NOMO-1 treated with dmso at 0.1 percent for 144 hours (cell line): ENCODE data around the gene USP34.

Experiments
- DNase-seq: peaks from one replicate; lab custom pipeline; 2025; ENCODE audit not compliant: unreplicated experiment; lab: John Stamatoyannopoulos, UW

The USP34 gene

GRCh38 chr2:61255580-61256437, 215.1 kb downstream of the USP34 start:
- no peak for DNase-seq

GRCh38 chr2:61254536-61254935, 216.4 kb downstream of the USP34 start:
- no peak for DNase-seq

DNA sequence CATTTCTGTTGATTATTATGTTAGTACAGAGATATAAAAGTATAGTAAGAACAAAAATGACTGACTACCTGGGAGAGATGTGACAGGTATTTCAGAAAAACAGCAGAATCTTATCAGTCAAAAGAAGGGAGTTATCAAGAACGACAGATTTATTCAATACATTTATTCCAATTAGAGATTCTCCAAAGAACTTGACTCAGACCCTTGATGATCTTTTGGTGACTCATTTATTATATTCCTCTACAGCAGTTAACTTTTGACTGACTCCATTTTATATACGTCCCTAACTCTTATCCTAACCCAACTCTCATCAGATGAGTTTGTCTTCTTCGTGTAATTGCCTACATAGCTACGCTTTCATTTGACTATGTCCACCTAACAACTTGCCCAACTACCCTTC, 217.8 kb downstream of the USP34 start:
- no peak for DNase-seq

DNA sequence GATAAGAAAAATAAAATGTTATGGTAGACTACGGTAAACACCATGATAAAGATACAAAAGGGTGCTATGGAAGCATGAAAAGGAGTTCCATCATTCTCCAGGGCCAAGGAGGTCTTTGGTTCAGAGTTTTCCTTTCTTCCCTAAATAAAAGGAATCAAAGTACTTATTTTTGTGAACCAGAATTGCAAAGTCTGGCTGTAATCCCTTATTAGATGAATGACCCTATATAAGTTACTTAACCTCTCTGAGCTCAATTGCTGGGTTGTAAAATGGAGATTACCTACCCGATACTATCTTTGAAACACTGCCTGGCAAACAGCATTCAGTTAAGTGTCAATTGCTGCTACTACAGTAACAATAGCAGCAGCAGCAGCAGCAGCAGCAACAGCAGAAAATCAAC, 218.9 kb downstream of the USP34 start:
- DNase-seq: no peak

DNA sequence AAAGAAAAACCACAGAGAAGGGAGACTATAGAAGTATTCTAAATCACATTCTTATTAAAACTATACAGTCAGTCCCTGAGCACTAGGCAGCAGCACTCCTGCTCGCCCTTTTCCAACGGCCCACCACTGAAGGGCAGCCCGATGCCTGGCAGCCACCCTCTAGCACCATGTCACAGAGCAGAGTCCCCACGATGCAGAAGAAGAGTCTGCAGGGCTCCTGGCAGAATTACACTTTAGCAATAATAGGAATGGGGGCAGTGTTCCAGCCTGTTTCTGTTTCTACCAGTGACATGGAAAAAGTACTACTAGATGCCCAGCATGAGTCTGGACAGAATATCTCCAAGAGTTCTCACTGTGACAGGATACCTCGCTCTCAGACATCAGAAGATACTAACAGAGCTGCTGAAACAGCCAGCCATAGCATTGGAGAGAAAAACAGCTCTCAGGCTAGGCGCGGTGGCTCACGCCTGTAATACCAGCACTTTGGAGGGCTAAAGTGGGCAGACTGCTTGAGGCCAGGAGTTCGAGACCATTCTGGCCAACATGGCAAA, 221.3 kb downstream of the USP34 start:
- DNase-seq: no peak

GRCh38 chr2:61247204-61247812, 223.6 kb downstream of the USP34 start:
- no peak for DNase-seq

- DNase-seq: no peak
These were observed 226.2 kb downstream of the USP34 start for GRCh38 chr2:61244694-61245093.

- DNase-seq: no peak
These were observed 229.6 kb downstream of the USP34 start for GRCh38 chr2:61241266-61241665.

DNA sequence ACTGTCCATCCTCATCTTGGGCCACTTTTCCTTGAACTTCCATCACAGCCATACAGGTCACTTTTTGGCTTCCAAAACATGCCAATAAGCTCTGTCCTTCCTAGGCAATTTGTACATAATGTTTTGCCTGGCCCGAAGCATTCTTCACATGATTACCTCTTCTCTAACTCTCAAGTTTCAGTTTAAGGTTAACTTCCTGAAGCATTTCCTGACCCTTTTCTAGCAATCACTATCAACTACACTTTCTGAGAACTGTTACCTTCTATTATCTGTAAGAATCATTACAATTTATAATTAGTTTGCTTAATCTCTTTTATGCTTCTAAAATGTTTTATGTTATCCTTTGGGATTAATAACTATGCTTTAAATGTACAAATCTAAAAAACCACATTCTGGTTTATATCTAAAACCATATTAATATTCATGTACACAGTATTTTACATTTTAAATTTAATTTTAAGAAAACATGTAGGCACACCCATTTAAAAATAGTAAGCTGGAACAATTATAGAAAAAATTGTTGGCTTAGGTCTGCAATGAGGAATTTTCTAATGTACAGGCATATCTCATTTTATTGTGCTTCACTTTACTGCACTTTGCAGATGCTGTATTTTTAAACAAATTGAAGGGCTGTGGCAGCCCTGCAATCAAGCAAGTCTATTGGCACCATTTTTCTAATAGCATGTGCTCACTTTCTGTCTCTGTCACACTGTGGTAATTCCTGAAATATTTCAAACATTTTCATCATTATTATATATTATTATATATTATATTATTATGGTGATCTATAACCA, 232.5 kb downstream of the USP34 start:
- DNase-seq: no peak

GRCh38 chr2:61235716-61236115, 235.2 kb downstream of the USP34 start:
- no peak for DNase-seq

GRCh38 chr2:61233581-61233980, 237.3 kb downstream of the USP34 start:
- DNase-seq: no peak

GRCh38 chr2:61229936-61230335, 241.0 kb downstream of the USP34 start:
- no peak for DNase-seq

DNA sequence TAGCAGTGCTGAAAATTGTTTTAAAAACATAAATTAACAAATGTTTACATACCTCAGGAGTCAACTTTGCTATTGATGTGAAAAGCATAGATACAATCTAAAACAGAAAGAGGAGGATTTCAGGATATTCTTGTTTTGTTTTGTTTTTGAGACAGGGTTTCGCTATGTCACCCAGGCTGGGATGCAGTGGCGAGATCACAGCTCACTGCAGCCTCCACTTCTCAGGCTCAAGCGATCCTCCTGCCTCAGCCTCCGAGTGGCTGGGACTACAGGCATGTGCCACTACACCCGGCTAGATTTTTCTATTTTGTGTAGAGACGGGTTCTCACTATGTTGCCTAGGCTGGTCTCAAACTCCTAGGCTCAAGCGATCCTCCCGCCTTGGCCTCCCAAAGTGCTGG, 248.3 kb downstream of the USP34 start:
- no peak for DNase-seq

DNA sequence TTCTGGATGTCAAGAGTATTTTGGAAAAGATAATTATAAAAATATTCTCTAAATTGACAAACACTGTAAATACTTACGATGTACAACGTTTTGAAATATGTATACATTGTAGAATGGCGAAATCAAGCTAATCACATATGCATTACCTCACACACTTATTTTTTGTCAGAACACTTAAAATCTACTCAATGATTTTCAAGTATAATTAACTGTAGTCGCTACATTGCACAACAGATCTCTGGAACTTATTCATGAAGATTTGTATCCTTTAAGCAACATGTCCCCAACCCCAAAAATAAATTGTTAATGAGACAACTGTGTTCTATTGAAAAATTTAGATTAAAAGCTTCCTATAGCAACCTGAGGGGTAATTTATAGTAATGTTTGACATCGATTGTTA, 249.1 kb downstream of the USP34 start:
- no peak for DNase-seq

GRCh38 chr2:61220768-61221167, 250.1 kb downstream of the USP34 start:
- no peak for DNase-seq

DNA sequence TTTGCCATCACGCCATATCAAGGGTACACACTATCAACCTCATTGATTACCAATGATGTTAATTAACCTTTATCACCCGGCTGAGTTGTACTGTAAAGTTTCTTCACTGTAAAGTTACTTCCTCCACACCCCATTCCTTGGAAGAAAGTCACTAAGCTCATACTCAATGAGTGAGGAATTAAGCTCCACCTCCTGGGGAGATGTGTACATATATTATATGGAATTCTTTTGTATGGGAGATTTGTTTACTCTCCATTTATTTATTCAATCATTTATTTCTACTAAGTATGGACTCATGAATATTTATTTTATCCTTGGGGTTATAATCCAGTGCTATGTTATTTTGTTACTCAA, 252.1 kb downstream of the USP34 start:
- DNase-seq: no peak

DNA sequence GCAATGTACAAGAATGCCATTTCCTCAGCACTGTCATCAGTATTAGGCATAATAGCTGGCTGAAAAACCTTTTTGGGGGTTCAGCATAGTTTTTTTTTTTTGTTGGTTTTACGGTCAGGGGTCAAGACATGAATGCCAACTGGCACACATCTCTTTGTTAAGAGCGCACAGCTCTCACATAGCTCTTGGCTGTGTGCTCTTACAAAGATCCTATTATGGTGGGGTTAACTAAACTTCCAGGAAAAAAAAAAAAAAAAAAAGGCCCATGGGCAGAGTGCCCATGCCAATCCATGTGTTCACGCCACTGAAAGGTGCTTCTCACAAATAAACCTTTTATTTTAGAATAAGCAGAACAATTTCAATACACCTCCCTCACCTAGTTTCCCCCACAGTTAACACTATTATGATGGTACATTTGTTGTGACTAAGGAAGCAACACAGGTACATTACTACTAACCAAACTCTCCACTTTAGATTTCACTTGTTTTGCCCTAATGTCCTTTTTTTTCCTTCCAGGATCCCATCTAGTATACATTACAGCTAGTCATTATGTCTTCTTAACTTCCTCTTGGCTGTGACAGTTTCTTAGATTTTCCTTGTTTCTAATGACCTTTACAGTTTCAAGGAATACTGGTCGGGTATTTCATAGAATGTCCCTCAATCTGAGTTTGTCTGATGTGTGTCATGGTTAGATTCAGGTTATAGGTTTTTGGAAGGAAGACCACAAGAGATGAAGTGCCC, 252.6 kb downstream of the USP34 start:
- DNase-seq: no peak

- no peak for DNase-seq
These were observed 256.7 kb downstream of the USP34 start for GRCh38 chr2:61214171-61214570.

DNA sequence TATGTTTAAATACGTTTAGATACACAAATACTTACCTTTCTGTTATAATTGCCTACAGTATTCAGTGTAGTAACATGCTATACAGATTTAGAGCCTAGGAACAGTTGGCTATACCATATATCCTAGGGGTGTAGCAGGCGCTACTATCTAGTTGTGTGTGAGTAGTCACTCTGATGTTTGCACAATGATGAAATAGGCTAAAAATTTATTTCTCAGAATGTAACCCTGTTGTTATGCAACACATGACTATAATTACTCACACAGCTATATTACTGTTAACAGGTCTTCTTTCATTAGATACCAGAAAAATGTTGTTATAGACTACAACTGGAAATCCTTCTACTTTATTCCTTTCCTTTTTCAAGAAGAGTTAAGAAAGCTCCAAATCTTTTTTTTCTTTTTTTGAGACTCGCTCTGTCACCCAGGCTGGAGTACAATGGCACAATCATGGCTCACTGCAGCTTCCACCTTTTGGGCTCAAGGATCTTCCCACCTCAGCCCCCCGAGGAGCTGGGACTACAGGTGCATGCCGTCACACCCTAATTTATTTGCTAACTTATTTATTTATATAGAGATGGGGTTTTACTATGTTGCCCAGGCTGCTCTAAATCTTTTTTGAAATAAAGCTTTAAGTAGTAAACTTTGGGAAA, 260.4 kb downstream of the USP34 start:
- DNase-seq: no peak

- no peak for DNase-seq
These were observed 265.8 kb downstream of the USP34 start for GRCh38 chr2:61205132-61205531.
